ENCODE results near the gene TARBP2.

TARBP2 gene

GRCh38 chr12:53451661-53452158 is 49.4 kb upstream of the TARBP2 start, which contains the start of gene PCBP2 (continued):
- peak; percentile 89 for TF ChIP-seq KLF17 (tag by site-specific recombination; IDR thresholded peaks at IDR 0.05)
- TF ChIP-seq ZSCAN5A (tag by site-specific recombination; IDR thresholded peaks at IDR 0.05) = 0 out of 2 replicates have a peak, but pooled peaks have one; percentile 60
- TF ChIP-seq ZNF354C (tag by site-specific recombination; IDR thresholded peaks at IDR 0.05; ENCODE audit: borderline replicate concordance, low read depth) = no peak
- TF ChIP-seq ZSCAN30 (tag by site-specific recombination; IDR thresholded peaks at IDR 0.05) = peak; percentile 86
- no peak for TF ChIP-seq PRDM2 (tag by site-specific recombination; IDR thresholded peaks at IDR 0.05; ENCODE audit: borderline replicate concordance)
- no peak for TF ChIP-seq ZNF433 (tag by site-specific recombination; IDR thresholded peaks at IDR 0.05; ENCODE audit: low read depth)
- peak; percentile 52; the same call in 1 of the 2 replicates for TF ChIP-seq BCL11B (tag by site-specific recombination; IDR thresholded peaks at IDR 0.05; ENCODE audit: low read depth)
- no peak for TF ChIP-seq ZNF16 (tag by site-specific recombination; IDR thresholded peaks at IDR 0.05; ENCODE audit: low read depth)
- no peak for TF ChIP-seq ZNF529 (tag by site-specific recombination; IDR thresholded peaks at IDR 0.05; ENCODE audit: insufficient replicate concordance)
- peak; percentile 98 for TF ChIP-seq PRDM1 (tag by site-specific recombination; IDR thresholded peaks at IDR 0.05)
- no peak for TF ChIP-seq HOXD13 (CRISPR knock-in tag; IDR thresholded peaks at IDR 0.05; ENCODE audit: borderline replicate concordance)
- TF ChIP-seq WT1 (tag by site-specific recombination; IDR thresholded peaks at IDR 0.05) = peak; percentile 25; the same call in 1 of the 2 replicates
- no peak for TF ChIP-seq ZNF768 (tag by site-specific recombination; IDR thresholded peaks at IDR 0.05)
- TF ChIP-seq ZNF146 (tag by site-specific recombination; IDR thresholded peaks at IDR 0.05) = no peak
- no peak for TF ChIP-seq ZNF514 (tag by site-specific recombination; IDR thresholded peaks at IDR 0.05)
- TF ChIP-seq PRDM4 (tag by site-specific recombination; IDR thresholded peaks at IDR 0.05) = no peak
- TF ChIP-seq ZFP37 (tag by site-specific recombination; IDR thresholded peaks at IDR 0.05) = no peak
- TF ChIP-seq ZNF416 (tag by site-specific recombination; IDR thresholded peaks at IDR 0.05) = no peak
- no peak for TF ChIP-seq REPIN1 (tag by site-specific recombination; IDR thresholded peaks at IDR 0.05; ENCODE audit: low read depth)
- no peak for TF ChIP-seq GLI2 (tag by site-specific recombination; IDR thresholded peaks at IDR 0.05; ENCODE audit: borderline replicate concordance, low read depth)
- TF ChIP-seq AEBP2 (tag by site-specific recombination; IDR thresholded peaks at IDR 0.05; ENCODE audit: borderline replicate concordance) = no peak
- TF ChIP-seq ZNF510 (tag by site-specific recombination; IDR thresholded peaks at IDR 0.05; ENCODE audit: insufficient replicate concordance) = no peak
- no peak for TF ChIP-seq MEIS1 (CRISPR knock-in tag; IDR thresholded peaks at IDR 0.05; ENCODE audit: borderline replicate concordance)
- TF ChIP-seq ZBTB11 (tag by site-specific recombination; conservative IDR thresholded peaks at IDR 0.05; ENCODE audit: low read depth) = peak; percentile 96

Data from HEK293 (cell line).